PC-9 (cell line): ENCODE data around the gene TMEM161A. TPM values are rescaled to one million over a fixed set of nuclear protein-coding genes. Genes with fewer than 3 reads are reported as not detected.

Experiments
- BruUV-seq: library from RNA; stranded (reverse); fragments of 400-500 nt; replicated peaks from 2 replicates; lab custom pipeline; 2021; lab: Mats Ljungman, UMichigan
- CTCF ChIA-PET: fragments of 300-600 bp; sonication (Branson Sonifier 250); formaldehyde crosslinking; loops from one replicate; lab custom pipeline; 2022; ENCODE audit warnings: antibody characterized with exemption; lab: Charles Lee
- POLR2A ChIA-PET: fragments of 300-600 bp; sonication (Branson Sonifier 250); formaldehyde crosslinking; loops from one replicate; lab custom pipeline; 2022; ENCODE audit warnings: antibody characterized with exemption; ENCODE audit not compliant: unreplicated experiment; lab: Charles Lee
- DNase-seq, 2 experiments: peaks; one replicate each; pipeline versions ENCODE4 v3.0.0 to v3.0.0-alpha.2; 2015 to 2022; ENCODE audit warnings: mixed read lengths in 1 of 2
- H2AFZ ChIP-seq: fragments of 200-600 bp; sonication (generic); 2 replicates; pipeline ENCODE4 v1.8.1; 2017; ENCODE audit warnings: antibody characterized with exemption
- H3F3A ChIP-seq: fragments of 200-600 bp; sonication (generic); 2 replicates; pipeline ENCODE4 v1.8.1; 2017; ENCODE audit warnings: antibody characterized with exemption, mild to moderate bottlenecking, low read depth; ENCODE audit not compliant: insufficient read depth
- H3K27ac ChIP-seq: fragments of 200-600 bp; sonication (generic); 2 replicates; pipeline ENCODE4 v1.6.1; 2016; ENCODE audit warnings: mixed run types
- H3K27me3 ChIP-seq: fragments of 200-600 bp; sonication (generic); 2 replicates; pipeline ENCODE4 v1.6.1; 2016; ENCODE audit warnings: low read depth, mixed run types; ENCODE audit not compliant: insufficient read depth
- H3K36me3 ChIP-seq: fragments of 200-600 bp; sonication (generic); 2 replicates; pipeline ENCODE4 v1.6.1; 2016; ENCODE audit warnings: low read depth, mixed run types
- H3K4me1 ChIP-seq: fragments of 200-600 bp; sonication (generic); replicated peaks from 2 replicates; pipeline ENCODE4 v1.6.1; 2016; ENCODE audit warnings: mixed run types; ENCODE audit not compliant: insufficient read depth
- H3K4me2 ChIP-seq: fragments of 200-600 bp; sonication (generic); 2 replicates; pipeline ENCODE4 v1.6.1; 2017; ENCODE audit warnings: mixed run types
- H3K4me3 ChIP-seq: fragments of 200-600 bp; sonication (generic); 2 replicates; pipeline ENCODE4 v1.6.1; 2016; ENCODE audit warnings: mixed run types
- H3K79me2 ChIP-seq: fragments of 200-600 bp; sonication (generic); 2 replicates; pipeline ENCODE4 v1.6.1; 2017; ENCODE audit warnings: low read depth, mixed run types
- H3K9me2 ChIP-seq: fragments of 200-600 bp; sonication (generic); 2 replicates; pipeline ENCODE4 v1.8.1; 2017; ENCODE audit warnings: mild to moderate bottlenecking; ENCODE audit not compliant: insufficient read depth
- H3K9me3 ChIP-seq: fragments of 200-600 bp; sonication (generic); 2 replicates; pipeline ENCODE4 v1.8.1; 2016; ENCODE audit warnings: low read depth; ENCODE audit not compliant: insufficient read depth
- H4K20me1 ChIP-seq: fragments of 200-600 bp; sonication (generic); 2 replicates; pipeline ENCODE4 v1.8.1; 2017; ENCODE audit not compliant: insufficient read depth
- CTCF ChIP-seq: fragments of 200-600 bp; sonication (generic); conservative IDR thresholded peaks from 2 replicates; pipeline ENCODE4 v1.6.1; 2017; ENCODE audit warnings: mixed run types, antibody characterized with exemption, mild to moderate bottlenecking, moderate library complexity
- EZH2 ChIP-seq: fragments of 200-600 bp; sonication (generic); IDR thresholded peaks from 2 replicates; pipeline ENCODE4 v1.8.0; 2017; ENCODE audit warnings: antibody characterized with exemption, low read depth
- intact Hi-C: fragments of 100-400 bp; cut with micrococcal nuclease; formaldehyde crosslinking; loops from one replicate; pipeline ENCODE4 v1.10.0; 2022; ENCODE audit not compliant: unreplicated experiment
- total RNA-seq: library from RNA; stranded (reverse); gene quantifications from 2 replicates; pipeline ENCODE4 v1.2.3, GENCODE V29; 2021

TMEM161A gene
- total RNA-seq, 1 experiment from 2014 or later: 41.1 TPM

GRCh38 chr19:19170873-19171672, 32.8 kb upstream of the TMEM161A start:
- Histone ChIP-seq H3K4me2 (no peak overlapping the region), H3K4me1 (peaks cover 9% of the 10 kb centered on the region), H3F3A (peaks cover 19% of the 10 kb centered on the region; the same call in 1 of the 2 replicates), H3K9me3 (no peaks in the 10 kb centered on the region), H3K27me3 (no peaks in the 10 kb centered on the region), H3K9me2 (no peaks in the 10 kb centered on the region), H2AFZ (no peak overlapping the region), H4K20me1 (no peaks in the 10 kb centered on the region), H3K36me3 (no peaks in the 10 kb centered on the region), H3K27ac (no peak overlapping the region), H3K79me2 (no peaks in the 10 kb centered on the region), H3K4me3 (no peak overlapping the region)
- ChIA-PET CTCF (no interaction called here), POLR2A (interaction anchor here (0.6 kb wide), 1 partner anchor 867 kb away, joined by 7 read pairs; no protein-coding TSS in a partner anchor)
- BruUV-seq: no TSS peak
- intact Hi-C loops: no loop called here
- TF ChIP-seq CTCF (no peak), EZH2 (no peak)
- no peak for DNase-seq

- no TSS peak for BruUV-seq
- peak within 1 kb of the TSS; percentile 61 for H3K4me2 ChIP-seq
- peaks cover 14% of the 10 kb centered on the region; the same call in 1 of the 2 replicates for H3F3A ChIP-seq
Measured at GRCh38 chr19:19170053-19170872, 32.0 kb upstream of the TMEM161A start, which contains the start of gene MEF2B. MEF2B (minus strand) TSS chr19:19170263; CDS start chr19:19150735, 19,528 bp downstream.

More at GRCh38 chr19:19170053-19170872, 32.0 kb upstream of the TMEM161A start, which contains the start of gene MEF2B:
- ChIA-PET CTCF (interaction anchor here (0.6 kb wide), 1 partner anchor 1069 kb away, joined by 8 read pairs; no protein-coding TSS in a partner anchor), POLR2A (interaction anchor here (0.6 kb wide), 1 partner anchor 1028 kb away, joined by 3 read pairs; no protein-coding TSS in a partner anchor)
- Histone ChIP-seq H3K4me3 (no peak within 1 kb of the TSS), H3K9me2 (no peaks in the 10 kb centered on the region), H3K9me3 (no peaks in the 10 kb centered on the region), H3K36me3 (no peaks in the 10 kb centered on the region), H3K27ac (no peak within 1 kb of the TSS), H2AFZ (no peak within 1 kb of the TSS), H3K4me1 (peaks cover 9% of the 10 kb centered on the region), H3K79me2 (no peaks in the 10 kb centered on the region), H3K27me3 (no peaks in the 10 kb centered on the region), H4K20me1 (no peaks in the 10 kb centered on the region)
- intact Hi-C loops: no loop called here
- TF ChIP-seq CTCF: no peak
- no peak for TF ChIP-seq EZH2
- DNase-seq: peak; percentile 44 to 76
